ENCODE results near the gene DYNC2LI1.

The DYNC2LI1 gene

DNA sequence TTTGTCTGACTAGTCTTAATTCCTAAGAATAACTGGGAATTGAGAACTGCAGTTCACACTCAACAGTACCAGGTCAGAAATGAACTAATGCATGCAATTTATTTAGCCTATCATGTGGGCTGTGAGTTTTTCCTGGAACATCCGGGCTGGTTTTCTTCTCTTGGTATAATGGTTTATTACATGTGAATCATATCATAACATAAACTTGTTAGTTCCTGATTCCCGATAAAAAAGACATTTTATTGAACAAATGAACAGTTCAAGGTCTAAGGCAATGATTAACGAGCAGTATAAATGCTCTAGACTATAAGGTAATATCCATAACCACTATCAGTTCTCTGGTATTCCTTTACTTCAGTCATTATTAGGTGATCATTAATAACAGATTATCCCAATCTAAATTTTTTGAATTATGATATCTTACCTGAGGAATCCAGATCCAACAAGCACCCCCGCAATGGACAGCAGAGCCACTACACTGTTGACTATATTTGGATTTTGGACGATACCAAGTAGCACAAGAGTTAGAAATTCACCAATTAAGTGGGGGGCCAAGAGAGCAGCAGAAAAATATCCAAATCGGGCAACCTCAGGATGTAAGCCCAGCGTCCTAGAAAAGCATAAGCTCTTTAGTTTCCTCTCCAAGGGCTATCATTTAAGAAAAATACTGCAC is 45.8 kb downstream of the DYNC2LI1 start:
- no peak for DNase-seq

DNA sequence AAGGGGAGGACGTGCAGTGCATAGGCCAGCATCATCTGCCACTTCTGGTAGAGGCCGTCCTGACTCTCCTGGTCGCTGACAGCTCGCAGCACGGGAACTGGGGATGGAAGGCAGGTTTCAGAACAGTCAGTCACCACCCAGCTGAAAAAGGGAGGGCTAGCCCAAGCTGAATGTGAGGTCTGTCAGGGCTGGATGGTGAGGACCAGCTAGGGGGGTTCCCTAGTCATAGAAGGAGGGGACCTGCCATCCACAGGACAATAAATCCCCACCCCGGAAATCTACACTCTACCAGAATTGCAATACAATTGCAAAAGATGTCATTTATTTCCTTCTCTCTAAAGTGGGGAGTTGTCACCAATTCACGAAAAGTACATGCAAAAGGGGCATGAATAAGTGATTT is 49.0 kb downstream of the DYNC2LI1 start:
- no peak for DNase-seq

DNA sequence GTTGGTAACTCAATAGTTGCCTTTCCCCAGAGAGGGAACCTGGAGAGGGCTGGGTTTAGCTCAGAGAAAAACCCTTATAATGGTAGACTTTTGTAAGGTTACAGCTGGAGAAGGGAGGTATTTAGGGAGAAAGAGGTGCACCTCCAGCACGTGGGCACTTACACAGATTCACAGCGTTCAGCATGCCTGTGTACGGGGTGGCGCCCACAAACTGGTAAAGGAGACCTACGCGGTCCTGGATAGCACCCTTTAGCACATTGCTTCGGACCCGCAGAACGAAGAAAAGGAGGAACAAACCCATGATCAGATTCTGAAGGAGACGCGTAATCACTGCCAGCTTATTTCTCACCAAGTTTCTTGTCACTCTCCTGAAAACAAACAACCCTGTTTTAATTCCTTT is 49.9 kb downstream of the DYNC2LI1 start:
- DNase-seq, result no peak

DNA sequence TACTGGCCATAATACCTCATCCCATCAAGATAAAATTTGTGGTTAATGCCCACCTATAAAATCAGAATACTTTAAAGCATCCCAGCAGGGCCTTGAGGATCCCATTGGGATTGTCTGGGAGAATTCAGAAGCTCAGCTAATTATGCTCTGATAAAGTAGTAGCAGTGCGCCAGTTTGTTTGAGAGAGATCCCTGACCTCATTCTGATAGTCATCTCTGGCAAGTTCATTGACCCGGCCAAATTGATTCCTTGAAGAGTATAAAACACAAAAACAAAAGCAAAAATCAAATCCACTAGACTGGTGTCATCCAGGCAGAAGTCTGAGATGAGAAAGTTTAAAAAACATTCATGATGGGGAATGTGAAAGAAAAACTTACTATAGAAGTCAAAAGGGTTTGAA is 50.7 kb downstream of the DYNC2LI1 start:
- no peak for DNase-seq

DNA sequence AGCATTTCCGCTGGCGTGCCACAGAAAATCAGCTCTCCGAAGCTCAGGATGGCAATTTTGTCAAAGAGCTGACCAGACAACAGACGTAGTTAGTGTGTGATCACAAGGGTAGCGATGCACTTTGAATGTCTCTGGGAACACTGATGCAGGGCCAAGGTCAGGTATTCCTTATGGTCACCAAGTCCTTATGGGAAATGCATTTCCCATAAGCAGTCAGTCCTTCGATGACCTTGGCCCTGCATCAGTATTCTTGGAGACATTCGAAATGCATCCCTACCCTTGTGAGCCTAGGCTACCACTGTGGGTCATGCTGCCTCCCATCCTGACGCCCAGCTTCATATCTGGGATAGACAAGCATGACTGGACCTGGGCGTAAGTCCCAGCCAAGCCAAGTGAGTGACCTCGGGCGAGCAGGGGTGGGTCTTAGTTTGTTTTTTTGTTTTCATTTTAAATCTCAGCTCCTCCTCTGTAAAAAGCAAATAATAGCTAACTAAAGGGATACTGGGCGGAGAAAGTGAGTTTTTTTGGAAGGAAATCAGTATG is 51.2 kb downstream of the DYNC2LI1 start:
- no peak for DNase-seq

DNA sequence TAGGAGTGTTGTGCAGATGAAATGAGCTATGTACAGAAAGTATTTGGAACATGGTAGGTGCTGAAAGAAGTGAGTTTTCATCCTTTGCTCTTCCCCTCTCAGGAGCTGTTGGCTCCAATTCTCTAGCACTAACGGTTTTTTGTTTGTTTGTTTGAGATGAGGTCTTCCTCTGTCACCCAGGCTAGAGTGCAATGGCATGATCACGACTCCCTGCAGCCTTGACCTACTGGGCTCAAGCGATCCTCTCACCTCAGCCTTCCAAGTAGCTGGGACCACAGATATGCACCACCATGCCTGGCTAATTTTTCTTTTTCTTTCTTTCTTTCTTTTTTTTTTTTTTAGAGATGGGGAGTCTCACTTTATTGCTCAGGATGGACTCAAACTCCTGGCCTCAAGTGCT is 52.0 kb downstream of the DYNC2LI1 start:
- no peak for DNase-seq

DNA sequence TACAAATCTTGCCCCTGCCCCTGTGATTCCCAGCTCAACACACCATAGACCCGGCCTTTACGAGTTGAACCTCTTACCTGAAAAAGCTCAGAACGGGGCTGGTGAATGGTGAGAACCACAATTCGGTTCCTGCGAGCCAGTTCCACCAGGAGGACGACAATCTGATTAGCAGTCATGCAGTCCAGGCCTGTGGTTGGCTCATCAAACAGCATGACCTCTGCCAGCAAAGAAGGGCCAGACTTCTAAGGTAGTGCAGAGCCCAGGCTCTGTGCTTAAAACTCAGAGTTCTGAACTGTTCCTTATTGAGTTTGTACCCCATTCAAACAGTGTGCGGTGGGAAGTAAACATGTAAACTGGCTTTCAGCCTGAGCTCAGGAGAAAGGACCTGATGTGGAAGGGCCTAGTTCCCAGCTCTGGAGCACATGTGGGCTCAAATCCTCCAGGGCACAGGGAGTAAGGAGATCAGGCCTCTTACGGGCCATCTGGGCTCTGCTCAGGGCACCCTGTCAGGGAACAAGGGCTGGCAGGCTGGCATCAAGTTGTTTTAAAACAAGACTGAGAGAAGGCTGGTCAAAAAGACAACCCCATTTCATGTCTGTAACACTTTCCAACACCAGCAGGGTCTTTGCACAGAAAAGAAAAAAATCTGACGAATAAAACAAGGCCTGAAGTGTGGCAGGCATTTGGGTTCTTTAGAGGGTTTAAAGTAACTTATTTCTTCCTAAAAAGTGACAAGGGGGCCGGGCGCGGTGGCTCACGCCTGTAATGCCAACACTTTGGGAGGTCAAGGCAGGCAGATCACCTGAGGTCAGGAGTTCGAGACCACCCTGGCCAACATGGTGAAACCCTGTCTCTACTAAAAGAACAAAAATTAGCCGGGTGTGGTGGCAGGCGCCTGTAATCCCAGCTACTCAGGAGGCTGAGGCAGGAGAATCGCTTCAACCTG is 52.7 kb downstream of the DYNC2LI1 start:
- DNase-seq, result no peak

DNA sequence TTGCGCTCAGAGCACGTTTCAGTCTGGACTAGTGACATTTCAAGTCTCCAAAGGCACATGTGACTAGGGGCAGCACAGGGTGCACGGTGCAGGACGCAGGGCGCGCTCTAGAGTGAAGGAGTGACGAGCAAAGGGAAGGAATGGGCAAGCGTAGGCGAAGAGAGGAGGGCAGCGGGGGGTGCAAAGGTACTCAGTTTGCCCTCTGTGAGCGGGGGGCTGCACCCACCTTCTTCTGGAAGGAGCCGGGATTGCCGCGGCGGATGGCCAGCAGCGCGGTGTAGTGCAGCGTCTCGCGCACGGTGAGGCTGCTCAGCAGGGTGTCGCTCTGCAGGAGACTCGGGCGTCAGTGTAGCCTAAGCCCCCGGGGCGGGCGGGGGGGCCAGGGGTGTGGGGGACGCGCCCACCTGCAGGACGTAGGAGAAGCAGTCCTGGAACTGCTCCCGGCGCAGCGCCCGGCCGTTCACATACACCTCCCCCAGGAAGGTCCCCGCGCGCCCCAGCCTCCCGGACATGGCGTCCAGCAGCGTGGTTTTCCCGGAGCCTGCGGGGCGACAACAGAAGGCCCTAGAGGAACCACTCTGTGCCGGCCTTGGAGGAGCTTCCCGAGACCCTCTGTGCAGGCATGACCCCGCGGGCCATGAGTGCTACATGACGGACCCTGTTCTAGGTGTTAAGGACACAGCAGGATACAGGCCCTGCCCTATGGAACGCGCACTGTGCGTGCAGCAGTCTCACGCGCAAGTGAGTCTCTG is 57.9 kb downstream of the DYNC2LI1 start:
- DNase-seq, result peak; percentile 16

DNA sequence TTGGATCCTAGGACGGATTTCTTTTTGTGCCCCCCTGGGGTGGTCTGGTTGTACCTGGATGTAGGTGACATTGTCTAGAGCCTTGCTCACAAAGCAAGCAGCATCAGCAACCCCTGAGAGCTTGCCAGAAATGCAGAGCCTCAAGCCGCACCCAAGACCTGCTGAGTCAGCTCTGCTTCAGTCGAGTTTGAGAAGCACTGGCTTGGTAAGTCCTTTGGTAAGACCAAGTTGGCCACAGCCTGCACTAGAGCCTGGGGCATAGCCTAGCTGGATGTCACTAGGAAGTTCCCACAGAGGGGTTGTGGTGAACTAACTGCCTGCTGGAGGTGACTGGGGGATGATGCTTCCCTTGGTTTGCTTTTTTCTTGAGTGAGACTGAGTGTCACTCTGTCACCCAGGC is 58.6 kb downstream of the DYNC2LI1 start:
- no peak for DNase-seq

DNA sequence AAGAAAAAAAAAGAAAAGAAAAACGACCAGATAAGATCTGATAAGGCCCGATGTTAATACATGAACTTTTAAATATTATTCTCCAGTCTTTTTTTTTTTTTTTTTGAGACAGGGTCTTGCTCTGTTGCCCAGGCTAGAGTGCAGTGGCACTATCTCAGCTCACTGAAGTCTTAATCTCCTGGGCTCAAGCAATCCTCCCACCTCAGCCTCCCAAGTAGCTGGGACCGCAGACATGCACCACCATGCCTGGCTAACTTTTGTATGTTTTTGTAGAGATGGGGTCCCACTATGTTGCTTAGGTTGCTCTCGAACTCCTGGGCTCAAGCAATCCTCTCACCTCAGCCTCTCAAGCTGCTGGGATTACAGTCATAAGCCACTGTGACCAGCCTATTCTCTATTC is 63.2 kb downstream of the DYNC2LI1 start:
- DNase-seq, result no peak

DNA sequence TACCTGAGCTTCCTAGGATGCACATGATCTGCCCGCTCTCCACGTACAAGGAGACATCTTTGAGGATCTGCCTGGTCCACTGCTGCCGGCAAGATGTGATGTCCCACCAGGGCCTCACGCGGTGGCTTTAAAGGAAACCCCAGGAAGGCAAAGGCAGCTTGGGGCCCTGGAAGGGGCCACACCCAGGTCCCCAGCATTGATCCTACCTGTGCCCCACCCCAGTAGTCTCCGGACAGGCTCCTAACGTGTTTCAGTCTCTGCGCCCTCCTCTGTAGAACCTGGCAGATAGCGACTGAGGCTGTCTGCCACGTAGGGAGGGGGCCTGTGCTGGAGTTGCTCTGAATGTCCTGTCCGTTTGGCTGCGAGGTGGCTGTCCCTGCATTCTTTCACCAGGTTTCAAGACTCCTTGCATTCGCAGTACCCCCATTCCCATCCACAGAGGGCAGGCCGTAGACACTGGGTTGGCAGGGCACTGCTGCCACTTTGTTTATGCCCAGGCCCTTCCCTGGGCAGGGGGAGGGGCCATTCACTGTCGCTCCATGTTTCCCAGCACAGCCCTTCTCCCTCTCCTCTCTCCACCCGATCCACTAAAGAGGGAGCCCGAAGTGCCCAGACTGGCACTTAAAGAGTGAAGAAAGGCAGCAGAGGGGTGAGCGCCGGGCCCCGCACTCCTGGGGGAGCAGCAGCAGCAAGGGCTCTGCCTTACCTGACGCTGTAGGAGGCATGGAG is 64.2 kb downstream of the DYNC2LI1 start:
- DNase-seq, result no peak

DNA sequence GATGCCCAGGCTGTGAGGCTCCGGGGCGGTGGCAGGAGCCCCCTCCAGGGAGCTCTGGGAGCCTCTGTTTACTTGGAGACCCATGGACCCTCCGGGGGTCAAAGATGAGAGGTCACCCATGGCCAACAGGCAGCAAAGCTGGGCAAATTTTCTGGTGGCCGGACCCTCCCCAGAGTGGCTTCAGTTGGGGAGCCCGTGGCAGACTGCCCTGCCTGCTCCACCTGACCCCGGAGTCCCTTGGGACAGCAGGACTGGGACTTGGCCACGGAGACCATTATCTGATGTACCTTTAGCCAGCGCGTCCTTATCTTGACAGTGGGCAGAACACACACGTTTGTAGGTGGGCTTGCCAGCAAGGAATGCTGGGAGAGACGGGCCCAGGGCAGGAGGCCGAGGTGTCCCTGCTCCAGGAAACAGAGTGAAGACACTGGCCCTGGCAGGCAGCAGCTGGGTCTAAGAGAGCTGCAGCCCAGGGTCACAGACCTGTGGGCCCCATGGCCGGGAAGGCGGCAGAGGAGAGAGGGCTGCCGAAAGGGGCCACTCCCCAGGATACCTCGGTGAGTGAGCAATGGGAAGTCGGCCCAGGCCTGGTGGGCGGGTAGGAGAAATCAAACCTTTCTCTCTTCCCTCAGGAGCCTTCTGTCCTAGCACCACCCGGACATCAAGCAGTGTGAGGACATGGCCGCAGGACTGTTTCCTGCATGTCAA is 64.9 kb downstream of the DYNC2LI1 start, which contains the start of the genes ABCG5 and ABCG8:
ABCG5 (minus strand) TSS at position 280 of the 708 bp plus-strand sequence; CDS start at position 120, 160 bp downstream.
ABCG8 (plus strand) TSS at position 412 of the 708 bp plus-strand sequence; CDS start at position 495, 83 bp downstream.
- no peak for DNase-seq

DNA sequence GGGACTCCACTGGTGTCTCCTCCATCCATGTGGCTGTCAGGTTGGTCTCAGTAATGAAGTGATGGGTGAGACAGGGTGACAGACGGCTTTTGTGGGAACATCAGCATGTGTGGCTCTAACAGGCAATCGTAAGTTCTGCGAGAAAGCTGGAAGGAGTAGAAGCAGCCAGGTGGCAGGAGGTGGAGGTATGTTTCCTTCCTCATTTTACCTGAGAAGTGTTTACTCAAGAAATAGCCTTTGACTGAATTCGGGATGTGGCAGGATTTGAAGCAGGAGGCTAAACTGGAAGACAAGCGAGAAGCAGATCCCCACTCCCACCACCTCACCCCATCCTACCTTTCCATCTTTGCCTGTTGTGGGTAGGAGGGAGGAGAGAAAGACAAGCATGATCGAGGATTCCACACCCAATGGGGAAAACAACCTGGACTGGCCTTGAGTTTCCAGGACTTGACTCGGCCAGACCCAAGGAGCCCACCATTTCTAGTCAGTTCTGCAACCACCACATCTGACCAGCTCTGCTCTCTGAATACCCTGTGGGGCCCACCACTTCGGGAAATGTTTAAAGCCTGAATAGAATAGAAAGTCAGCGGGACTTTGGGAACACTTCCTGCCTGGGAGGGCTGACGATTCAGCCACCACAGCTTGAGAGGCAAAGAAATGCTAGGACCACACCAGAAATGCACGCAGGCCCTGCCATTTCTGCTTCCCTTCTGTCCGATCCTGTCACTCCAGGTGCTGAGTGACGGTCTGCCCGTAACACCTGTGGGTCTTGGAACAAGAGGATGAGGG is 66.1 kb downstream of the DYNC2LI1 start:
- DNase-seq, result no peak

DNA sequence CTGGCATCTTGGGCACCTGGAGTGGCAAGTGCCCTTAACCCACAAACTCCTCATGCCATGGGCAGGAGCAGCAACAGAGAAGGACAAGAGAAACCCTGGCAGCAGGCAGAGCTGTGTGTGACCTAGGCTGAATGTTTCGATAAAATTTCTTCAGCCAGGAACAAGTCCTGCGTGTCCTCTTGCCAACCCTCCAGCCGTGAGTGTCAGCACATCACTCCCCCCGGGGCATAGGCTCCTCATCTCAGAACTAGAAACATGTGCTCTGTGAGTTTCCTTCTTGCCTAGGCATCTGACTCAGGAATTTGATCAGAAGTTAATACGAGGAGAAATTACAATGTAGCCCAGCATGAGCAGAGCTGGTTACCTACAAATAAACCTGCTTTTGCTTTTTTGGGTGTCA is 67.1 kb downstream of the DYNC2LI1 start:
- no peak for DNase-seq

DNA sequence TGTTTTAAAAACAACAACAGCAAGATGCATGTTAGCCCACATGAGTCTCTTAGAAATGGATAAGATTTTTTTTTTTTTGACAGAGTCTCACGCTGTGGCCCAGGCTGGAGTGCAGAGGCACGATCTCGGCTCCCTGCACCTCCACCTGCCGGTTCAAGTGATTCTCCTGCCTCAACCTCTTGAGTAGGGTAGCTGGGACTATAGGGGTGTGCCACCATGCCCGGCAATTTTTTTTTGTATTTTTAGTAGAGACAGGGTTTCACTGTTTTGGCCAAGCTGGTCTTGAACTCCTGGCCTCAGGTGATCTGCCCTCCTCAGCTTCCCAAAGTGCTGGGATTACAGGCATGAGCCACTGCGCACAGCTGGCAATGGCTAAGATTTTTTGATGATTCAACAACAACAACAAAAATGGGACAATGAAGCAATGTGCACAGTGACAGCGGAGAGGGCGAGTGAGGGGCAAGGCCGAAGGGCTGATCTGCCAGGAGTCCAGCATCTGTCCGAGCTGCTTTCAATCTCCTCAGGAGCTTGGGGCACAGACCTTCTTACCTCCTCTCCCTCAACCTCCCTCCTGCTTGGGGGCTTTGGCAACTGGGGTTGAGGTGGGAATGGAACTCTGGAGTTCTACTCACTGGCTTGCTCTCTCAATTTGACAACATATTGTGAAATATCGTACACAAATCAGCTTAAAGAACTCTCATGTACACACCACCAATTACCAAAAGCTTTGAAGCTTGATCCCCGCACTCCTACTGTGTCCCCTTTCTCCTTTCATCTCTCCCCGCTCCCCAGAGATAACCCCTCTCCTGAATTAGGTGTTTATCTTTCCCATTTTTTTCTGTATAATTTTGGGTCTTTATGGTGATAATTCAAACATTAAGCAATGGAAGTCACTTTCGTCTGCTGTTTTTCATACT is 68.4 kb downstream of the DYNC2LI1 start:
- DNase-seq, result no peak

DNA sequence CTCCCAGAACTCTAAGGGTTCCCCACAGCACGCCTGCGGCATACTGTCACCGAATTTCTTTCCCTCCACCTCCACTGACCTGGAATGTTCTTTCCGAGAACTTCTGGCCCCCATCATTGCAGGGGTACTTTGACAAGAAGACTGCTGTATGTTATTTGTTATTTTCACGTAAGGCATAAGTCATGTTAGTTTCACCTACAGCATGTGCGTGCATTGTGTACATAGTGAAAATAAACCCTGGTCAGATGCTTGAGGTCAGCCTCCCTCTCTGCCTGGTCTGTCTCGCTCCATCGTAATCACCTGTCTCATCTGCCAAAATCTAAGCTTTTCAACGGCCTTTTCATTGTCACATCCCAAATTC is 69.0 kb downstream of the DYNC2LI1 start:
- no peak for DNase-seq

DNA sequence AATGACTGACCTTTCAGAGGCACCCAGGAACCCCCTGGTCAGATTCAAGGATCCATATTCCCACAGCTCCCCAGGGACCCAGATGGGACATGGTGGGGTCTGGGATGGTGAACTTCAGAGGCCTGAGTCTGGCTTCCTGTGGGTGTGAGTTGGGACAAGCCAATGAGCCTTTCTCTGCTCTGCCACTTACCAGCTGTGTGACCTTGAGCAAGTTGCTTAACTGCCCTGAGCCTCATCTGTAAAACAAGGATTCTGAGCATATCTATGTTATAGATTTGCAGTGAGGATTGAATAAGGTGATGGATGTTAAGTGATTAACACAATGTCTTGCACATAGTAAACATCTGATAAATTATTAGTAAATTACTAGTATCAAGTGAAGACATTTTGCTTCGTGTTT is 71.3 kb downstream of the DYNC2LI1 start:
- no peak for DNase-seq

DNA sequence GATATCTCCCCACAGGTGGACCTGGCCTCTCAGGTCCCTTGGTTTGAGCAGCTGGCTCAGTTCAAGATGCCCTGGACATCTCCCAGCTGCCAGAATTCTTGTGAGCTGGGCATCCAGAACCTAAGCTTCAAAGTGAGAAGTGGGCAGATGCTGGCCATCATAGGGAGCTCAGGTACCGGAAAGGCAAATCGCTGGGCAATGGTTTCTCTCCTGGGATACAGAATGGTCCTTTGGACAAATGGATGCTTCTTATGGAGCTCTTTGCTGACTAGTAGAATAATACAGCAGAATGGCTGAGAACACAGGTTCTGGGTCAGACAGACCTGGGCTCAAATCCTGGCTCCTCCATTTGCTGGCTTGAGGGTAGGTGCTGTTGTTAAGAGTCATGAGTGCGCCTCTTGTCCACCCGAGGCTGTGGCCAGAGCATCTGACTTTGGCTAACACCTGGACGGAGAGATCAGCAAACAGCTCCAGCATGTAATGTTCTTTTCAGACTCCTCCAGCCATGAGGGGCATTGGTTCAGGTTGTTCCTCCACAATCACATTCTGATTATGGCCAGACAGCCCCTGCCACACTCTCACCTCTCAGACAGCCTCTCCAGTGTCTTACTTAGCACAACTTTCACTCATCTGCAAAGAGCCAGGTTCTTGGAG is 72.4 kb downstream of the DYNC2LI1 start:
- no peak for DNase-seq

DNA sequence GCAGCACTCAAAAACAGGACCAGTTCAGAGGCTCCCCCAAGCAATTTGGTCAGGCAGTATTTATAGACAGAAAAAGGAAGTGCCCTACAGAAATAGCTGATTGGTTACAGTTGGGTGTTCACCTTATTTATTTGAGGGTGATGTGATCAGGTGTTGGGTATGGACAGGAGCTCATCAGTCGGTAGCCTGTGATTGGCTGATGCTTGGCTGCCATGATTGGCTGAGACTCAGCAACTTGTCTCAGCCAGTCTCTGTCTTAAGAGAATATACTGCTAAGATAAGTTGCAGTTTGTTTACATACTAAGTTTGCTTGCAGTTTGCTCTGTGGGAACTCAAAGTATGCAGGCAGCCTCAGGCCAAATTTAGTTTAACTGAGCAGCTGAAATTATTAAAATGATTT is 74.4 kb downstream of the DYNC2LI1 start:
- DNase-seq, result no peak
